ENCODE results near the gene BDNF. TPM values are rescaled to one million over a fixed set of nuclear protein-coding genes. Genes with fewer than 3 reads are reported as not detected.

The BDNF gene
- polyA plus RNA-seq, 1 donor from 2014 or later: not detected

DNA sequence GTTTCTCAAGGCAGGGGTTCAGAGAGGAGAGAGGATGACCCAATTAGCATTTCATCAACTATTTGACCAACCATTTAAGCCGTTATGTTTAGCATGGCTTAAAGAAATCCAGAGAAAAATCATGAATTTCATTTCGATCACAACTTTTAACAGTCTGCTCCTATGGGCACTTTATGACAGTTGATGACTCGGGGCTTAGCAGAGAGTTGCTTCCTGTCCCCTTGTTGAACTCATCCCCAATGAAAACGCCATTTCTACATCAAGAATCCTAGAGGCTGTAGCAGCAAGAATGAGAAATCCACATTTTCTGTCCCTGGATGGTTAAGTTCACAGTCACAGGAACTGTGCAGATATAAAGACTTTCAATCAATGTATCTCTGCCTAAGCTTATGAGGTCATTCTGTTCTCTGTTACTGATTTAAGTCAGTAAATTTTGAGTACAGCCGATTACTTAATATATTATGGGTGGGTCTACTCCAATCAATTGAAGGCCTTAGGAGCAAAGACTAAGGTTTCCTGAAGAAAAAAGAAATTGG lies 81.1 kb downstream of the BDNF start:
- H2AFZ ChIP-seq (ENCODE audit: low read depth, low read length): no peak overlapping the region

GRCh38 chr11:27618281-27618915 lies 81.9 kb downstream of the BDNF start:
- H3K4me2 ChIP-seq (ENCODE audit: low read length): no peak overlapping the region
- TF ChIP-seq REST (IDR thresholded peaks at IDR 0.05; ENCODE audit: borderline replicate concordance): no peak
- TF ChIP-seq TAF1 (IDR thresholded peaks at IDR 0.05; ENCODE audit: low read depth): no peak
- TF ChIP-seq MXI1 (conservative IDR thresholded peaks at IDR 0.05; ENCODE audit: poor library complexity, severe bottlenecking): no peak
- no peak for TF ChIP-seq RAD21 (conservative IDR thresholded peaks at IDR 0.05)
- no peak for TF ChIP-seq EZH2 (IDR thresholded peaks at IDR 0.05; ENCODE audit: borderline replicate concordance, insufficient read depth, low read length, poor library complexity, severe bottlenecking)
- no peak for TF ChIP-seq SMC3 (conservative IDR thresholded peaks at IDR 0.05; ENCODE audit: poor library complexity)
- TF ChIP-seq POLR2AphosphoS5 (IDR thresholded peaks at IDR 0.05): no peak
- no peak for TF ChIP-seq EP300 (conservative IDR thresholded peaks at IDR 0.05; ENCODE audit: poor library complexity, severe bottlenecking)

More for the DNA sequence above, 81.1 kb downstream of the BDNF start:
- no peak overlapping the region for H3K4me3 ChIP-seq (ENCODE audit: low read length)
- no peak overlapping the region for H3K27ac ChIP-seq (ENCODE audit: low read length)
- H3K9me2 ChIP-seq (ENCODE audit: insufficient read depth, low read length): no peaks in the 10 kb centered on the region
- H3K9me3 ChIP-seq (ENCODE audit: low read length): no peaks in the 10 kb centered on the region
- H3K9ac ChIP-seq (ENCODE audit: low read length): no peak overlapping the region
- no peaks in the 10 kb centered on the region for H3K79me2 ChIP-seq (replicated peaks; ENCODE audit: insufficient read depth, low read length)
- H3K4me2 ChIP-seq (ENCODE audit: low read length): no peak overlapping the region
- no peaks in the 10 kb centered on the region for H3F3A ChIP-seq (ENCODE audit: insufficient read depth, low read length, poor library complexity, severe bottlenecking)
- H3K27me3 ChIP-seq (ENCODE audit: insufficient read depth, low read depth, low read length): no peaks in the 10 kb centered on the region
- no peaks in the 10 kb centered on the region for H3K36me3 ChIP-seq (ENCODE audit: insufficient read depth, low read length)
- TF ChIP-seq CTCF (IDR thresholded peaks at IDR 0.05; ENCODE audit: poor library complexity, severe bottlenecking): no peak
- no peak for TF ChIP-seq MXI1 (conservative IDR thresholded peaks at IDR 0.05; ENCODE audit: poor library complexity, severe bottlenecking)
- TF ChIP-seq TAF1 (IDR thresholded peaks at IDR 0.05; ENCODE audit: low read depth): no peak
- TF ChIP-seq SMC3 (conservative IDR thresholded peaks at IDR 0.05; ENCODE audit: poor library complexity): no peak
- TF ChIP-seq REST (IDR thresholded peaks at IDR 0.05; ENCODE audit: borderline replicate concordance): no peak
- TF ChIP-seq EP300 (conservative IDR thresholded peaks at IDR 0.05; ENCODE audit: poor library complexity, severe bottlenecking): no peak
- TF ChIP-seq RAD21 (conservative IDR thresholded peaks at IDR 0.05): no peak
- TF ChIP-seq EZH2 (IDR thresholded peaks at IDR 0.05; ENCODE audit: borderline replicate concordance, insufficient read depth, low read length, poor library complexity, severe bottlenecking): no peak
- TF ChIP-seq POLR2AphosphoS5 (IDR thresholded peaks at IDR 0.05): no peak
- no peaks in the 10 kb centered on the region for H4K20me1 ChIP-seq (ENCODE audit: insufficient read depth)

More at GRCh38 chr11:27618281-27618915, 81.9 kb downstream of the BDNF start:
- no peaks in the 10 kb centered on the region for H3K9me2 ChIP-seq (ENCODE audit: insufficient read depth, low read length)
- no peaks in the 10 kb centered on the region for H4K20me1 ChIP-seq (ENCODE audit: insufficient read depth)
- no peak overlapping the region for H3K9ac ChIP-seq (ENCODE audit: low read length)
- H3F3A ChIP-seq (ENCODE audit: insufficient read depth, low read length, poor library complexity, severe bottlenecking): no peaks in the 10 kb centered on the region
- H3K79me2 ChIP-seq (replicated peaks; ENCODE audit: insufficient read depth, low read length): no peaks in the 10 kb centered on the region
- H2AFZ ChIP-seq (ENCODE audit: low read depth, low read length): no peak overlapping the region
- no peaks in the 10 kb centered on the region for H3K9me3 ChIP-seq (ENCODE audit: low read length)
- no peaks in the 10 kb centered on the region for H3K36me3 ChIP-seq (ENCODE audit: insufficient read depth, low read length)
- H3K27me3 ChIP-seq (ENCODE audit: insufficient read depth, low read depth, low read length): no peaks in the 10 kb centered on the region
- H3K27ac ChIP-seq (ENCODE audit: low read length): no peak overlapping the region
- H3K4me3 ChIP-seq (ENCODE audit: low read length): no peak overlapping the region

Measured in neural cell (in vitro differentiated cells).